ENCODE results near the gene BRPF3.

DNA sequence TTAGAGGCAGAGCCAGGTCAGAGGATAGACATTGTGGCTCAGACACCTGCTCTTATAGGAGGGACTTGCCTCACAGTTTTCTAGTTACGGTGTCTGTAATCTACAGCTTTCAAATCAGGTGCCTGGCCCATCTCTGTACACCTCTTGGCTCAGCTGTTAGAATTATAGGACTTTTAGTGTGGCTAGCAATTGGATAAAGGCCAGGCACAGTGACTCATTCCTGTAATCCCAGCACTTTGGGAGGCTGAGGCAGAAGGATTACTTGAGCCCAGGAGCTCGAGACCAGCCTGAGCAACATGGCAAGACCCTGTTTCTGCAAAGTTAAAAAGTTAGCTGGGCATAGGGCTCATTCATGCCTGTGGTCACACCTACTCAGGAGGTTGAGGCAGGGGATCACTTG is 20.0 kb downstream of the BRPF3 start:
- TF ChIP-seq, protein P1, sequence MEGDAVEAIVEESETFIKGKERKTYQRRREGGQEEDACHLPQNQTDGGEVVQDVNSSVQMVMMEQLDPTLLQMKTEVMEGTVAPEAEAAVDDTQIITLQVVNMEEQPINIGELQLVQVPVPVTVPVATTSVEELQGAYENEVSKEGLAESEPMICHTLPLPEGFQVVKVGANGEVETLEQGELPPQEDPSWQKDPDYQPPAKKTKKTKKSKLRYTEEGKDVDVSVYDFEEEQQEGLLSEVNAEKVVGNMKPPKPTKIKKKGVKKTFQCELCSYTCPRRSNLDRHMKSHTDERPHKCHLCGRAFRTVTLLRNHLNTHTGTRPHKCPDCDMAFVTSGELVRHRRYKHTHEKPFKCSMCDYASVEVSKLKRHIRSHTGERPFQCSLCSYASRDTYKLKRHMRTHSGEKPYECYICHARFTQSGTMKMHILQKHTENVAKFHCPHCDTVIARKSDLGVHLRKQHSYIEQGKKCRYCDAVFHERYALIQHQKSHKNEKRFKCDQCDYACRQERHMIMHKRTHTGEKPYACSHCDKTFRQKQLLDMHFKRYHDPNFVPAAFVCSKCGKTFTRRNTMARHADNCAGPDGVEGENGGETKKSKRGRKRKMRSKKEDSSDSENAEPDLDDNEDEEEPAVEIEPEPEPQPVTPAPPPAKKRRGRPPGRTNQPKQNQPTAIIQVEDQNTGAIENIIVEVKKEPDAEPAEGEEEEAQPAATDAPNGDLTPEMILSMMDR (IDR thresholded peaks at IDR 0.05) = no peak
- TF ChIP-seq EP300 (IDR thresholded peaks at IDR 0.05) = no peak
